Suppressor macrophage treated with lipopolysaccharide for 4 hours (primary cell): ENCODE data around the gene FAM120B.

ENCODE experiments used
- DNase-seq: peaks from one replicate; pipeline ENCODE4 v3.0.0-alpha.2; 2020

Gene FAM120B

DNA sequence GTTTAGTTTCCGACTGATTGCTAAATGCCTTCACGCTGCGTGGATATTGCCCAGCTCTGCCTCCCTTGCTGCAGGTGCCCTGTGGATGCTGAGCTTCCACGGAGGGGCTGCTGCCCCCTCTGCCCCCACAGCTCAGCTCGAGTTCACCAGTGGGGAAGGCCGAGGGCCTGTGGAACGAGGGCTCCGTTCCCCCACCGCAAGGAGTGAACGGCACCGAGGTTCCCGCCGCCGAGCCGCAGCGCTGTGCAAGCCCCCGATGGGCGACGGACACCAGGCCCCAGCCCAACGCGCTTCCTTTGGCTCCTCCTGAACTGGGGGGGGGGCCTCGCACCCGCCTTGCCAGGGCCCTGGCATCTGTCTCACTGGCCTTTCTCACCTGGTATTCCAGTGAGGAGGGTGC, 33.4 kb upstream of the FAM120B start:
- no peak for DNase-seq

DNA sequence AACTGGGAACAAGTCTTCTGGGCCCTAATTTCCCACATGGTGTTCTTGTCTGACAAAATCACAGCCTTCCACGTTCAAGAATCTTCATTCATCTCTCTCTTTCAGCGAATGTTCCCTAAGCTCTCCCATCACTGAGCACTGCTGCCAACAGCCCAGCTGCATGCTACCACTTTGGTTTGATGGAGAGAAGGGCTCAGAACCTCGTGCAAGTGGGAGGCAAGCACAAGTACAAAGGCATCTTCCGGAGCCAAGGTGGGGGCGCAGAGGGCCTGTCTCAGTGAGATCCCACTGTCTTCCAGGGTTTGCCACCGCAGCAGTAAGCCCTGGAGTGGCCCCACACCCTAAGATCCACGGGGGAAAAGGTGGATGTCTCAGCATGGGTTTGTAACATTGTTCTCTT, 32.9 kb upstream of the FAM120B start:
- no peak for DNase-seq

DNA sequence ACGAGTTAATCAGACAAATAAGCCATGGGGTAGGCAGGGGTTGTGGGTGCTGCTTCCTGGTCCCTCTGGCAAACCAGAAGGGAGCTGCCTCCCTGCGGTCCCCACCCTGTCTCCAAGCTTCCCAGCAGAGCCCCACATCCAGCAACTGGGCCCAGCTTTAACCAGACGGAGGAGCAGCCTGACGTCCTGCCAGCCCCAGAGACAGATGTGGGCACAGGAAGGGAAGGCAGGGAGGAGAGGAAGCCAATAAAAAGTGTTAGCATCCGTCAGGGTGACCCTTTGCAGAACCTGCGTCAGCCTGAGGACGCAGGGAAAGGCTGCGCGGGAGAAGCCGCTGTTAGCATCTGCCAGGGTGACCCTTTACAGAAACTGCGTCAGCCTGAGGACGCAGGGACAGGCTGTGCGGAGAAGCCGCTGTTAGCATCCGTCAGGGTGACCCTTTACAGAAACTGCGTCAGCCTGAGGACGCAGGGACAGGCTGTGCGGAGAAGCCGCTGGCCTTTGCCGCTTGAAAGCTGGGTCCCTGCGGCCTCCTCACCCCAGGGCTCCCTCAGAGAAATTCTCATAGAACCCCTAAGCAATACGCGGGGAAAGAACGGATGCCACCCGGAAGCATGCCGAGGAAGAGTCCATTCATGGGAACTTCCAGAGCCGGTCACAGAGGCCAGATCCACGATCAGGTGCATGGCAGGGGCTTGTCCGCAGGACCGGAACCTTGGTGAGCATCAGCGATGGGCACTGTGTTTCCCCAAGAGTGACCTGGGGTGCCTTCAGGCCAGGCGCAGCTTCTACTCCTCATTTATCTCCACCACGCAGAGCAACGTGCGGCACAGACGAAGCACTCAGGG, 31.6 kb upstream of the FAM120B start:
- no peak for DNase-seq

DNA sequence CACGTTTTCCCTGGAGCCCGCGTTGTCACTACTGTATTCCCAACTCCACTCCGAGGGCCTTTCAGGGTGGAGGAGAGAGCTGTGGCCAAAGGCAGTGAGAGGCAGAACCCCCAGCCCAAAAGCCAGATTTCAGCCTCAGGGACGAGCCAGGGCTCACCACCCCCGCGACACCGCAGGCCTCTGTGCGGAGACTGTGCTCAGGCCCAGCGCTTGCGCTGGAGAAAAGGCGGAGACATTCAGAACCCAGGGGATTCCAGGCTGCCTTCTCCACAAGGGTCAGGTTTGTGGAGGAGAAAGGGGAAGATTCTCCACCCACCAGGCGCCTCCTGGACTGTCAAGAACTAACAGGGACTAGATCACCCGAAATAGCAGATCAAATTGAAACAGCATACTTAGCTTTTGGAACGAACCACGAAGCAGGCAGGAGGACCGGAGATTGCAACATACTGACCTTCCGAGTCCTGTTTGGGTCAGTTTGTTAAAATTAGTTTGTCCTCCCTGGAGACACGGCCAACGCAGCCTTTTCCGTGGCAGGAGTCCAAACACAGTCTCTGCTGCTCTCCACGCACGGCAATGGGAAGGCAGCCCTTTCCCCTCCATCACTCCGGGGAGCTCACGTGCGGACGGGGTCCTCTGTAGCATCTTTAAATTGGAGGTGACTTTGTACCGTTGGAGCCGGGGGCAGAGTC, 30.0 kb upstream of the FAM120B start:
- DNase-seq: no peak

DNA sequence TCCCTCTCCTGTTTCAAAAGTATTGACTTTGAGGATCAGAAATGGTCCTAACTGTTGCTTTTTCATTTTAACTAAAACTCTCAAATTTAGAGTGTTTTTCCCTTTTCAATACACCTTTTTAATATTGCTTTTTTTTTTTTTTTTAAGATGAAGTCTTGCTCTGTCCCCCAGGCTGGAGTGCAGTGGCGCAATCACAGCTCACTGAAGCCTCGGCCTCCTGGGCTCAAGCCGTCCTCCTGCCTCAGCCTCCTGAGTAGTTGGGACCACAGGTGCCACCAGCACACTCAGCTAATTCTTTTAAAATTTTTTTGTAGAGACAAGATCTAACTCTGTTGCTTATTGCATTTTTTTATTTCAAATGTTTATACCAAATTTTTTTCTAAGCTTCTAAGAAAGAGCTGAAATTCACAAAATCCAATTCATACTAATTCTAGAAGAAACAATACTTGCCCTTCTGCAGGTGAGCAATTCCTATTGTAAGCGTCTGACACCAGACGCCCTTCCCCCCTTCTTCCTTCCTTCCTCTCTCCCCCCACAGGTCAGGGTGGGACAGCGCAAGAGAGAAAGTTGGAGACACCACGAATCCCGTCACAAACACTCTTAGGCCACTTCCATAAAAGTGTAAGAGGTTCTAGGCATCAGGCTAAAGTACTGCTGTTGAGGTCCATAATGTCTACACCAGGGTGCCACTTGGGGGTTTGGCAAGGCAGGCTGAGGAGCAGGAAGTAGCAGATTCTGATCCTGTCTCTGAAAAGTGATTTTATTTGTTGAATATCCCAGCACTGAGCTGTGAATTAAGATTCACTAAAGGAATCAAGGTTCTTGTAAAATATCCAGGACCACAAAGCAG, 28.4 kb upstream of the FAM120B start:
- no peak for DNase-seq

DNA sequence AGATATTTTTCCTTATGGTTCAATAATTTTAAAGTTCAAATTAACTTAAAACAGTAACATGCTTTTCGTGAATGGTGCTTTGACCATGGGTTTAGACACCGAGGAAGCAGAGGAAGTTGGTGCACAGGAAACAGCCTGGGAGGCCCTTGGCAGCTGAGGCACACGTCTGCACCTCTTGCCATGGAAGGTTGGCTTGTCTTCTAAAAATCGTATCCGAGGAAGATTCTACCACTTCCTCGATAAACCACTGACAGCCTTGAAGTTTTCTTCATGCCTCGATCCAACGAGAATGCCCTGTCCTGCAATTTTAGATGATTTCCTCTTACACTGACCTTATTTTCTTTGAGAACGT, 27.8 kb upstream of the FAM120B start:
- no peak for DNase-seq

DNA sequence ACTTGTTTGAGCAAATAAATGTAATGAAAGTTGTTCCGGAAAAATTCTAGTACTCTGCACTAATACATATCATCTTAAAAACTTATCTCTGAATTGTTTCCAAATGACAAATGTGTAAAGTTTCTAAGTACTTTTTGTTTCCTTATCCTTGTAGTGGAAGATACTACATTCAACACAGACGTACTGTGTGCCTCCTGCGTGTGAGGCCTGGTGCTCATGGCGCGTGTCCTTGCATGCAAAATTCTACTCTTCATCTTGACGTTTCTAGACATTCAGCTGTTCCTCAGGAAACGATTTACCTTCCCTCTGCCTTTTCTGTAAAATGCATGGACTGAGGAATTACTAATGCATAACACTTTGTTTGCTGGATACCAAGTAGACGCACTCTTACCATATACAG, 27.1 kb upstream of the FAM120B start:
- no peak for DNase-seq

DNA sequence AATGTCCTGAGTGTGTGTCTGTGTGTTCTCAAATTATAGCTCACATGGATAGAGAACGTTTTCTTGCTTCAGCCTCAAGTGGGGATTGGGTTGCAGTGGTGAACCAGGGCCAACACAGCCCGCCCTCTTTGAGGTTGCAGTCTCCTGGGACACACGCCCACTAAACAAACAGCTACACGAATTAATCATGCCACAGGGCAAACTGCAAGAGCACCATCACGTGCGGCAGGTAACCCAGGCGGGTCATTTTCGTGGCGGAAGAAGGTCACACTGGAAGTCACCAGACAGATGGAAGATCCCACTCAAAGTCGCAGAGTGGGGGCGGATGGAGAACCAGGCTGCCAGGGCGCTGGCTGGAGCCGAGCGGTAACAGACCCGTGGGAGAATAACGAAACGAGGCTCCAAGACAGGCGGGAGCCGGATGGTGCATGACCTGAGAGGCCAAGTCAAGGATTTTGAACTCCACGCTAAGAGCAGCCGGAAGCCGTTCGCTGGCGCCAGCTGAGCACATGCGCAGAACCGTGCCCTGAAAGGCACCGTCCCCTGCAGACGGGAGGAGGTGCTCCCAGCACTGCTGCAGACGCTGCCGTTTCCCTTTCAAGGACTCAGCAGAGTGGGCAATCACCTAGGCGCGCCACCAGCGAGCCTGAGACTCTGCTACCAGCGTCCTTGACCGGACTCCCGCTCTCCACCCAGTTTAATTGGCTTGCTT, 26.4 kb upstream of the FAM120B start:
- no peak for DNase-seq

DNA sequence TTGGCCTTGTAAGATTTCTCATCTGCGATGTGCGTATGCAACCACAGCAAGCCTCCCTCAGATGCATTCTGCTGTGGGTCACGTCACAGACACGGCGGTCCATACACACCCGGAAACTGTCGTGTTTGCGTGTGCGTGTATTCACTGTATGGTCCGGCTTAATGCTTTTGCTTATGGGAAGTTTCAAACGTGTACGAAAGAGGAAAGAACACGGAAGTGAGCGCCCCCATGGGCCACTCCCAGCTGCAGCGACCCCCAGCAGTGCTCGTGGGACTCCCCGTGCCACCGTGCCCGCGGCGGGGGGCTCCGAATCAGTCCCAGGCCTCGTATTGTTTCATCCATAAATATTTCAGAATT, 25.9 kb upstream of the FAM120B start:
- no peak for DNase-seq

DNA sequence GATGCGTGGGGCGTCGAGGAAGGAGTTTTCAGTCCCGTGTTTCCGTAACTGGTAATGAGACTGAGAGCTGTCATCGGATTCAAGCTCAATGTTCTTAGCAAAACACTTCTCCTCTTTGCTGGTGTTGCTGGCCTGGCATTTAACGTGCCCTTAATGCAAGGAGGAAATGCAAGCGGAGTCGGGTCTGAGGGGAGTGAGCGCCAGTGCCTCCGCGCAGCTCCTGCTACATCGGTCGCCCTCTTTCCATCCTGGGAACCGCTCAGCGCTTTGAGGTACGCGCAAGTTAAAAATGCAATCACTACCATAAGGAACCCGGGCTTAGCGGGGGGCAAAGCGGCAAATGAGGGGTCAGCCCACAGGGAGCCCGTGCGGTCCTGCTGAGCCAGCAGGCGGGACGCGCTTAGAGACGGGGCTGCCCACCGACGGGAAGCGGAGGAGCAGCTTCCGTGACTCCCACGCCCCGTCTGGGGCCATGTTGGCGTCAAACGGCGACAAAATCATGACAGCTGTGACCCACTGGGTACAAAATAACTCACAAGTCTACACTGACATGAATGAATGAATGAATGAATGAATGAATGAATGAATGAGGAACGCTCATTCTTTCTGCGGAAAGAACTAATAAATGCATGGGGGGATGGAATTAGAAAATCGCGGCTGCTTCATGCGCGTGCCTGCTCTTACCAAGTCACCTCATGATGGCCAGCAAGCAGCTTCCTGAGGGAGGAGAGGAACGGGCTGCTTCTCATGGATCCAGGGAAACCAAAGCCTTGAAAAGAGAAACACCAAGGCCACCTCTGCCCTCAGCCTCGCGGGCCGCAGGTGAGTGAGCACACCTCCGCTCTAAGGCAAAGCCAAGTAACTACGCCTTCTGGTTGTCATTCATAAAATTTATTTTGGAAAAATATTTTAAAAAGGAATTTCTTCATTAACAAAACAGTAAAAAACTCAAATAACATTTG, 24.9 kb upstream of the FAM120B start:
- DNase-seq: no peak

DNA sequence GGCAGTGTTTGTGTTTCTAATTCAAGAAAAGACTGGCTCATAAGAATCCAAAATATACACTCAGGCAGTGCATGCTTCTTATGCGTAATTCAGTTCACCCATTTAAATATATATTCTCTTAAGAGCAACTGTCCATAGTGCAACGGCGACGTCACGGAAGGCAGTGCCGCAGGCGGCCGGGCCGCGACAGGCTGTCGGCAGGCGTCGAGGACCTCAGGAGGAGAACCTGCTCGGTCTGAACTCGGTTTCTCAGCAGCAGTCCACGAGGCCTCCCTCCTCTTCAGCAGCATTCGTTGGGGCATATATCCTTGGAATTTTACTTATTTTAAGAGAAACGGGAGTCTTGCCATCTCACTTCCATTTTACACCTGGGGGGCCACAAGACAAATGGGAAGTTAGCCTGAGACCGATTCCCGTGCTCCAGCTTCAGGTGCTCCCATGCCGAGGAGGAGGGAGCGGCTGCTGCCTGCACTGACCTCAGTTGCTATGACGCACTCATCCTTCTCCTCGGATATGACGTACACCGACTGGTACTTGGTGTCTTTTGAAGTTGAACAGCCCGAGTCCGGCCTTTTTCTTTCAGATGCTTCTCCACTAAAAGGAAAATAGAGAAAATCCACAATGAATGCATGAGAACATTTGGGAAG, 23.9 kb upstream of the FAM120B start:
- DNase-seq: no peak

DNA sequence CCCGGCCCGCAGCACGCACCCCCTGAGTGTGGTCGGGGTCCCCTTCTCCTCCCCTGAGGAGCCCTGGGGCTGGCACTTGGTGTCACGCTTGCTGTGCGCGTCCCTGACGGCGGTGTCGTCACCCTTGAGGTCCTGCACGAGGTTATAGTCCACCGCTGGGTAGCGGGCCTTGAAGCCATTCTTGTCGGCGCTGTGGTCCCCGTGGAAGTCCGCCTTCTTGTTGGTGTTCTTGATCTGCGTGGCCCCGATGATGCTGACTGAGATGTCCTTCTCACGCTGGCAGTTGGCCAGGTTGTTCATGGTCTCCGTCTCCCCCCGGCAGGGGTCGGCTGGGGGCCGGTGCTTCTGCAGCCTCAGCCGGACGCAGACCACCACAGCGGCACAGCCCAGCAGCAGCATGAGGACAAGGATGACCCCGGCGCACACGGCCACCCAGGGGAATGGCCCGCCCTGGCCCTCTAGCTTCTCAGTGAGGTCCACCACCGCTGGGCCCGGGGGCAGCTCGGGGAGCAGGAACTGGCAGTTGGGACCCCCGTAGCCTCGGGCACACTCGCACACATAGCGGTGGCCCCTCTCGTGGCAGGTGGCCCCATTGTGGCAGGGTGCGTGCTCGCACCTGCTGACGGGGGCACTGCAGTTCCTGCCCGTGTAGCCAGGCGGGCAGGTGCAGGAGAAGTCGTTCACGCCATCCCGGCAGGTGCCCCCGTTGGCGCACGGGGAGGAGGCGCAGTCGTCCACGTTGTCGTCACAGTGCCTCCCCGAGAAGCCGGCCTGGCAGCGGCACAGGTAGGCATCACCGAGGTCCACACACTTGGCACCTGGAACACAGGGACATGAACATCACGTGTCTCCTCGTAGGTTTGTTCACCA, 23.1 kb upstream of the FAM120B start:
- DNase-seq: no peak

DNA sequence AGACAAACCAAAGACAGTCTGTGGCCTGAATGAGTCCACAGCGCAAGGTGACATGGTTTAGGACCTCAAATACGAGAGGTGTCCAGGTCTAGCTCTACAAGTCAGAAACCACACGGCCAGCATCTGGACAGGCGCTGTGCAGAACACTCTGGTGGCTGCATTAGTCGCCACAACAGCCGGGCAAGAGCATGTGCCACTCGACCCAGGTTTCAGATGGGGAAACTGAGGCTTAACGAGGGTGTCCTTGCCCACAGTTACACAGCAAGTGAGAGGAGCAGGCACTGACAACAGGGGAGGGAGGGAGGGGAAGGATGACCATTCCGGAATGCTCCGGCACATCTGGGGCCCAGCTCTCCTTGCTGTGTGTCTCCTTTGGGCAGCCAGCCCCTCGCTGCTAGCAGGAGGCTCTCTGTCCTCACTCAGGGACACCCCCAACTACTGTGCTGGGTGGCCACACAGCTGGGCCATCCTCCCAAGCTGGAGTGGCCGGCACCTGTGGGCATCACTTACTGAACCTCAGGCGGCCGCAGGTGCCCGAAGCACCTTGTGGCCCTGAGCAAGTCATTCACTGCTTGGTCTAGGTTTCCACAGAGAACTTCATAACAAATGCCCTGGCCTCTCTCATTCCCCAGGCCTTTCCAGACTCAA, 22.3 kb upstream of the FAM120B start:
- no peak for DNase-seq

DNA sequence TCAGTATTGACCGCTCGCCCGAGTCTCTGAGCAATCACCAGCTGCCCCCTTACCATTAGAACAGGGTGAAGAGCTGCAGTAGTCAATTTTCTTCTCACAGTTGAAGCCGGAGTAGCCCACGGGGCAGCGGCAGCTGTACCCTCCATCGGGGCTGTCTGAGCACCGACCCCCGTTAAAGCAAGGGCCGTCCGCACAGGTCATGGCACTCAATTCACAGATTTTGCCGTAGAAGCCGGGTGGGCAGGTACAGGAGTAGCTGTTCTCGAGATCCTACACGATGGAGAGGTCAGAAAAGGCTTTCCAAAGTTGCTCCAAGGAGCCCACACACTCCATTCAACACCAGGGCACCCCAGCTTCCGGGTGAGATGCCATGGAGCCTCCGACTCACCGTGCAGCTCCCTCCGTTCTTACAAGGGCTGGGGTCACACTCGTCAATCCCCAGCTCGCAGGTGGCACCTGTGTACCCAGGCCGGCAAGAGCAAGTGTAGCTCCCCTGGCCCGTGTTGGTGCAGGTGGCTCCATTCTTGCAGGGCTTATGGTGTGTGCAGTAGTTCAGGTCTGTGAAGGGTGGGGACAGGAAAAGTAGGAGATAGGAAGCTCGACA, 21.6 kb upstream of the FAM120B start:
- DNase-seq: no peak

DNA sequence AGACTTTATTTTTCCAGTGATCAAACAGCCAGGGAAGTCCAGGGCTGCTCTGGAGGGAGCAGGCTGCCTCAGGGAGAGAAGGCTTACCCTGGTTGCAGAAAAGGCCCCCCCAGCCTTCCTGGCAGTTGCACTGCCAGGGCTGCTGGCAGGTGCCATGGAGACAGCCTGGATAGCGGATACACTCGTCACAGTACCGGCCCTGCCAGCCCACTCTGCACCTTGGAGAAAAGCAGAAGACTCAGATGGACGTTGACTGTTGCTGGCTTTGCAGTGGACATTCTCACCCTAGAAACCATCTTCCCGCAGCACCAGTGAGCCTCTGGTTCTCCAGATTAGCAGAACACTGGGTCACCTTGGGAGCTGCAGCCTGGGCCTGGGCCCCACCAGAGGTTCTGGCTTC, 21.1 kb upstream of the FAM120B start:
- DNase-seq: no peak

DNA sequence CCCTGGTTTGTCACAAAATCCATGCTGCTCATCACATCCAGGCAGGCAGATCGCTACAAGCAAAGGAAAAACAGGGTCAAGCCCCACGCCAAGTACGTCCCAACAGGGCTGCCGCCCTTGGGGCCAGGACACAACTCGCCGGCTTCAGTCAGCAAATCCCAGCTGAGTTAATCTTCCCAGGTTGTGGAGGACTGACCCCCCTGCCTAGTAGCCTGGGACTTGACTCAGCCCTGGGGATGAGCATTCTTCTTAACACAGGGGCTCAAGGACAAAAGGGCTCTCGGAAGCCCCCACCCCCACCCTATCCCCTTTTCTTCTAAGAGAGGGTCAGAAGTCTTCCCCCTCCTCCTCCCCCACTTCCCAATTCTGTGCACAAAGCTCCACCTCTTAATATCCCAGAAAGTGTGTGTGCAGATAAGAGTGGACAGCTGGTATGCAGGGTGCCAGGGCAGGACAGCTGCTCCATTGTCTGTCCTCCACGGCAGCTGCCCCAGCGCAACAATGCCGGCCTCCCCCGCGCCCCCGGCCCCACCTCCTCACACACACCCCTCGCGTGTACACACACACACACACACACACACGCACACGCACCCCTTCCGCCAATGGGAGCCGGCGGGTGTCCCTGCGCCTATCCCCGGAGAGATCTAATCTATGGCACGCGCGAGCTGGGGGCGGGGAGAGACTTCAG, 20.2 kb upstream of the FAM120B start:
- no peak for DNase-seq

DNA sequence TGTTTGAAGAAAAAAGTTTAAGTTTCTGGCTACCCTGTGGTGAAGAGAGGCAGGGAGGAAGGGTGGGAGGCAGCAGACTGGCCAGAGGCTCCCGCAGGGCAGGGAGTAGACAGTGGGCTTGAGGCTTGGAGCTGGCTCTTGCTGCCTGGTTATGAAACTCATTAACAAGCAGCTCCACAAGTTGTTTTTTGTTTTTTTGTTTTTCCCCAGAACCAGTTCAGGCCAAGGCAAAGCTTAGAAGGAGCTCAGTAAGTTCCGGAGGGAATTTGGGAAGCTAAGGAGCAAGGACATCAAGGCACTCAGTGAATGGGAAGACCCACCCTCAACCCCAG, 19.7 kb upstream of the FAM120B start:
- DNase-seq: no peak

DNA sequence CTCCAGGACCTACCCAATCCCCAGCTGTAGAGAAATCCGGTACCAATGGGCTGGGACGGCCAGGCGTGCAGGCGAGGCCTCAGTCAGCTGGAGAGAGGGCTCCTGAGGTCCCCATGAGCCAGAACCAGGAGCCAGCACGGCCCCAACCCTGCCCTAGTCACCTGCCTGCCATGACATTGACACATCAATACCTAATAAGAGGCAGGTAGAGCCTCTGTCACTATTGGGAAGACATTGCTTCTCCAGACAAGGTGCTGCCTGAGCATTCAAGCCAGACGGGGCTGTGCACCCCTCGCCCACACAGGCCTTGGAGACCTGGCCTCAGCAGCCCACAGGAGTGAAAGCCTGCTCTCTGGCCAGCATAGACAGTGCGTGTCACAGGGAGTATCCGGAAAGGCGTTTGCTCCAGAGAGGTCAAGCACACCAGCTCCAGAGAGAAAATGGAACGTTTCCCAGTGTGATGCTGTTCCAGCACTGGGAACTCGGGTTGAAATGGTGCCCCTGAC, 19.1 kb upstream of the FAM120B start:
- no peak for DNase-seq
